ENCODE measurements around the gene GRIP2.
"Not testable (repeated sequence)": the region's sequence is repeated elsewhere in the genome, so short reads cannot be mapped to it uniquely, and the experiment has no call there.

GRIP2 gene

GRCh38 chr3:14522129-14522691 is 17.9 kb downstream of the GRIP2 start:
- DNase-seq (ENCODE audit: low read depth in 2 of 3, low spot score in 2 of 3): no peak

- DNase-seq (ENCODE audit: low read depth in 2 of 3, low spot score in 2 of 3): no peak
Observed at GRCh38 chr3:14521611-14522010, 18.5 kb downstream of the GRIP2 start.

- no peak for DNase-seq (ENCODE audit: low read depth in 2 of 3, low spot score in 2 of 3)
Observed at GRCh38 chr3:14520967-14521366, 19.2 kb downstream of the GRIP2 start.

GRCh38 chr3:14520149-14520548 is 20.0 kb downstream of the GRIP2 start:
- DNase-seq (ENCODE audit: low read depth in 2 of 3, low spot score in 2 of 3): no peak

GRCh38 chr3:14519406-14519805 is 20.7 kb downstream of the GRIP2 start:
- no peak for DNase-seq (ENCODE audit: low read depth in 2 of 3, low spot score in 2 of 3)

- DNase-seq (ENCODE audit: low read depth in 2 of 3, low spot score in 2 of 3): no peak
Observed at GRCh38 chr3:14518893-14519292, 21.2 kb downstream of the GRIP2 start.

- no peak for DNase-seq (ENCODE audit: low read depth in 2 of 3, low spot score in 2 of 3)
Observed at GRCh38 chr3:14518432-14518802, 21.7 kb downstream of the GRIP2 start.

GRCh38 chr3:14517601-14518431 is 22.3 kb downstream of the GRIP2 start:
- DNase-seq (ENCODE audit: low read depth in 2 of 3, low spot score in 2 of 3): no peak

- no peak for DNase-seq (ENCODE audit: low read depth in 2 of 3, low spot score in 2 of 3)
Observed at GRCh38 chr3:14516738-14517345, 23.3 kb downstream of the GRIP2 start.

GRCh38 chr3:14515526-14515925 is 24.6 kb downstream of the GRIP2 start:
- not testable (repeated sequence) for DNase-seq (ENCODE audit: low read depth in 2 of 3, low spot score in 2 of 3)

- no peak for DNase-seq (ENCODE audit: low read depth in 2 of 3, low spot score in 2 of 3)
Observed at GRCh38 chr3:14514323-14514720, 25.8 kb downstream of the GRIP2 start.

- no peak for DNase-seq (ENCODE audit: low read depth in 2 of 3, low spot score in 2 of 3)
Observed at GRCh38 chr3:14513566-14514322, 26.4 kb downstream of the GRIP2 start.

GRCh38 chr3:14512942-14513327 is 27.2 kb downstream of the GRIP2 start:
- no peak for DNase-seq (ENCODE audit: low read depth in 2 of 3, low spot score in 2 of 3)

- no peak for DNase-seq (ENCODE audit: low read depth in 2 of 3, low spot score in 2 of 3)
Observed at GRCh38 chr3:14512281-14512941, 27.7 kb downstream of the GRIP2 start.

GRCh38 chr3:14511623-14512280 is 28.4 kb downstream of the GRIP2 start:
- no peak for DNase-seq (ENCODE audit: low read depth in 2 of 3, low spot score in 2 of 3)

GRCh38 chr3:14510838-14511622 is 29.1 kb downstream of the GRIP2 start:
- DNase-seq (ENCODE audit: low read depth in 2 of 3, low spot score in 2 of 3): no peak

- DNase-seq (ENCODE audit: low read depth in 2 of 3, low spot score in 2 of 3): no peak
Observed at GRCh38 chr3:14509796-14510100, 30.4 kb downstream of the GRIP2 start.

- DNase-seq (ENCODE audit: low read depth in 2 of 3, low spot score in 2 of 3): peak; percentile 47 to 92 (median 77)
Observed at GRCh38 chr3:14508966-14509795, 31.0 kb downstream of the GRIP2 start.

GRCh38 chr3:14508505-14508819 is 31.7 kb downstream of the GRIP2 start:
- no peak for DNase-seq (ENCODE audit: low read depth in 2 of 3, low spot score in 2 of 3)

Data from activated CD8-positive, alpha-beta memory T cell treated with anti-CD3 and anti-CD28 coated beads for 48 hours (primary cell).